GM19397 (cell line): ENCODE results near the gene SEPTIN3.

Source experiments
- ATAC-seq: cut with Tn5 transposase; IDR thresholded peaks from one replicate; pipeline ENCODE4 v1.9.1; 2021; ENCODE audit warnings: mild to moderate bottlenecking, moderate library complexity; ENCODE audit not compliant: unreplicated experiment

SEPTIN3 gene

GRCh38 chr22:42007922-42008321 lies 38.7 kb downstream of the SEPTIN3 start:
- no peak for ATAC-seq

GRCh38 chr22:42010778-42011177 lies 41.5 kb downstream of the SEPTIN3 start:
- ATAC-seq: no peak

DNA sequence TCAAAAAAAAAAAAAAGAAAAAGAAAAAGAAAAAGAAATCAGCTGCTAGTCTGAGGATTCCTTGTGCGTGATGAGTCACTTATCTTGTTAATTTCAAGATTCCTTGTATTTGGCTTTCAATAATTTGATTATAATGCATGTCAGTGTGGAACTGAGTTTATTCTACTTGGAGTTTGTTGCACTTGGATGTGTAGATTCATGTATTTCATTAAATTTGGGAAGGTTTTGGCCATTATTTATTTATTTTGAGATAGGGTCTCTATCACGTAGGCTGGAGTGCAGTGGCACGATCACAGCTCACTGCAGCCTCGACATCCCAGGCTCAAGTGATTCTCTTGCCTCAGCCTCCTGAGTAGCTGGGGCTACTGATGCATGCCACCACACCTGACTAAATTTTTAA lies 44.1 kb downstream of the SEPTIN3 start:
- ATAC-seq: no peak

- no peak for ATAC-seq
Observed at GRCh38 chr22:42016111-42016510, 46.9 kb downstream of the SEPTIN3 start.

- ATAC-seq: no peak
Observed at GRCh38 chr22:42018224-42018623, 49.0 kb downstream of the SEPTIN3 start.
